Mesothelial cell of epicardium (in vitro differentiated cells): Measurements from ENCODE around the gene LCLAT1. TPM values are rescaled to one million over a fixed set of nuclear protein-coding genes. Genes with fewer than 3 reads are reported as not detected.

Experiments
- DNase-seq, 2 experiments: peaks; one replicate each; pipeline ENCODE4 v3.0.0; 2021; ENCODE audit warnings: low spot score in 2 of 2; ENCODE audit not compliant: unreplicated experiment in 2 of 2
- H3K27ac Mint-ChIP-seq: 2 replicates; pipeline ENCODE4 v1.8.0; 2021; ENCODE audit warnings: mixed read lengths
- H3K27me3 Mint-ChIP-seq: 2 replicates; pipeline ENCODE4 v1.8.0; 2021; ENCODE audit warnings: low read depth, mixed read lengths
- H3K36me3 Mint-ChIP-seq: 2 replicates; pipeline ENCODE4 v1.8.0; 2021; ENCODE audit warnings: mixed read lengths
- H3K4me1 Mint-ChIP-seq: 2 replicates; pipeline ENCODE4 v1.8.0; 2021; ENCODE audit warnings: mixed read lengths
- H3K4me3 Mint-ChIP-seq: 2 replicates; pipeline ENCODE4 v1.8.0; 2021; ENCODE audit warnings: mild to moderate bottlenecking, moderate library complexity, mixed read lengths
- H3K9me3 Mint-ChIP-seq: 2 replicates; pipeline ENCODE4 v1.8.0; 2021; ENCODE audit warnings: mixed read lengths
- total RNA-seq: library from RNA; stranded (reverse); gene quantifications from 3 replicates; pipeline ENCODE4 v1.2.1, GENCODE V29; 2021
- TF ChIP-seq, protein P1 (sequence below): fragments of 200-600 bp; sonication (generic); IDR thresholded peaks from one replicate; pipeline ENCODE4 v1.5.0; 2021; ENCODE audit warnings: antibody characterized with exemption; ENCODE audit not compliant: unreplicated experiment

LCLAT1 gene
- 19.6 to 23.2 TPM (median 21.2 TPM) in 3 replicates for total RNA-seq

DNA sequence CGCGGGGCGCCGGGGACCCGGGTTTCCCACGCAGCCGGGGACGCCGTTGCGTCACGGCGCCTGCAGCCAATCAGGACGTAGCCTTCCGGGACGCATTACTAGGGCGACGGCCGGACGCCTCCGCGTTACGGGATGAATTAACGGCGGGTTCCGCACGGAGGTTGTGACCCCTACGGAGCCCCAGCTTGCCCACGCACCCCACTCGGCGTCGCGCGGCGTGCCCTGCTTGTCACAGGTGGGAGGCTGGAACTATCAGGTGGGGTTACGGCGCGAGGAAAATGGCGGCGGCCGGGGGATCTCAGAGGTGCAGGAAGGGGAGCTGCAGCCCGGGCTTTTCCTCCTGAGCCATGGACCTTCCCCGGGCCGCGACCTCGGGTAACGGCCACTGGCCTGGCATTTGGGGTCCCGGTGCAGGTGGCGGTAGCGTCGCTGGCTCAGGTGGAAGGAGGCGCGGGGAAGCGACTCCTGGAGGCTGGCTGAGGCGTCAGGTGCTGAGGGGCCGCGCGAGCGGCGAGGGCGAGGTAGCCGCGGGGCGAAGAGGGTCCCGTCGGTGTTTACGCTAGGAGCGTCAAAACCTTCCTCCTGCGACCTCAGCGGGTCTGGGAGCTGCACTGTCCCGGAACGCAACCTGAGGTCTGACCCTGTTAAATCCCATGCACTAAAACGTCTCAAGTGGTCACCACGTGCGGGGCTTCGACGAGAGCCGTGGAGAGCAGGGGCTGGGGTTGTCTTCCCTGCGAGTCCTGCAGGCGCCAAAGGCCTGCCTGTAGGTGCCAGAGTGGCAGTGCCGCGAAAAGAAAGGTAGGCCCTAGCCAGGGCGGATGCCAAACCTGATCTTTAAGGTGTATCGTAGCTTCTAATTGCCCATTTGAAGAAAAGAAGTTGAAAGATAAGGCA lies at the start of gene LCLAT1:
Gene LCLAT1, plus strand, starts transcription at position 98 of the 897 bp plus-strand sequence. CDS start 78,345 bp downstream, outside the sequence.
- no peaks in the 10 kb centered on the region for H3K27me3 Mint-ChIP-seq
- TF ChIP-seq, protein P1, sequence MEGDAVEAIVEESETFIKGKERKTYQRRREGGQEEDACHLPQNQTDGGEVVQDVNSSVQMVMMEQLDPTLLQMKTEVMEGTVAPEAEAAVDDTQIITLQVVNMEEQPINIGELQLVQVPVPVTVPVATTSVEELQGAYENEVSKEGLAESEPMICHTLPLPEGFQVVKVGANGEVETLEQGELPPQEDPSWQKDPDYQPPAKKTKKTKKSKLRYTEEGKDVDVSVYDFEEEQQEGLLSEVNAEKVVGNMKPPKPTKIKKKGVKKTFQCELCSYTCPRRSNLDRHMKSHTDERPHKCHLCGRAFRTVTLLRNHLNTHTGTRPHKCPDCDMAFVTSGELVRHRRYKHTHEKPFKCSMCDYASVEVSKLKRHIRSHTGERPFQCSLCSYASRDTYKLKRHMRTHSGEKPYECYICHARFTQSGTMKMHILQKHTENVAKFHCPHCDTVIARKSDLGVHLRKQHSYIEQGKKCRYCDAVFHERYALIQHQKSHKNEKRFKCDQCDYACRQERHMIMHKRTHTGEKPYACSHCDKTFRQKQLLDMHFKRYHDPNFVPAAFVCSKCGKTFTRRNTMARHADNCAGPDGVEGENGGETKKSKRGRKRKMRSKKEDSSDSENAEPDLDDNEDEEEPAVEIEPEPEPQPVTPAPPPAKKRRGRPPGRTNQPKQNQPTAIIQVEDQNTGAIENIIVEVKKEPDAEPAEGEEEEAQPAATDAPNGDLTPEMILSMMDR, result no peak
- H3K9me3 Mint-ChIP-seq, result no peaks in the 10 kb centered on the region
- H3K27ac Mint-ChIP-seq, result peak within 1 kb of the TSS; percentile 97
- peak; percentile 63 to 83 for DNase-seq
- H3K36me3 Mint-ChIP-seq, result no peaks in the 10 kb centered on the region
- H3K4me3 Mint-ChIP-seq, result peak within 1 kb of the TSS; percentile 94
- H3K4me1 Mint-ChIP-seq, result peaks cover 24% of the 10 kb centered on the region

DNA sequence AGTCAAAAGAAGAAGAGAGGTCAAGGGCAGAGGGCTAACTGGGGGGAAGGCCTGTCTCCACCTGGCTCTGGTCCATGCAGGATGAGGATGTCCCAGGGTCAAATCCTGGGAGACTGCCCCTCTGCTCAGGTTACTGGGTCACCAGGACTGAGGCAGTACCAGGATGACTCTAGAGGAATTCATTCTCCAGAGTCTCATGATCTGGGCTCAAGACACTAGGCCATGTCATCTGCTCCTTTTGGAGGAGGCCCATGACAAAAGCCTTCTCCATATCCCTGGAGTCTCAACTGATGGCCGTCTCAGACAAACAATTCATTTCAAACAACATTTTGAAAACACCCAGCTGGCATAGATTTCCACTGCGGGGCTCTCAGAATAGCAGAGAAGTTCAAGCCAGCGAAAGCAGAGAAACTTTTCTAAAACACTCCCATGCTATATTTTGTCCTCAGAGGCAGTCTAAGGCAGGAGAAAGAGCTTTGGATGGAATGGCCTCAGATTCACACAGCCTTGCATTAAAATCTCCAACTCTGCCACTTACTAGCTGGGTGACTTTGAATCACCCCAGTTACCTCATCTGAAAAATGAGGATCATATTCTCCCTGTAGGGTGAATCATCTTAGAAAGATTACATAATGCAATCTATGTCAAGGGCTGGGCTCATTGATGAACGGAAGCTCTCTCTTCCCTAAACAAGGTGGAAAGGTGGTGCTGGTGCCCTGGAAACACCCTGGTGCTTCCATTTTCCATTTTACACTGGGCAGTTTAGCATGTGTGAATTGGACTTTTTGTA lies 48.8 kb upstream of the LCLAT1 start:
- no peak for DNase-seq
- Mint-ChIP-seq H3K27ac (no peak overlapping the region), H3K4me1 (peaks cover 4% of the 10 kb centered on the region), H3K9me3 (no peaks in the 10 kb centered on the region), H3K4me3 (no peak overlapping the region), H3K36me3 (no peaks in the 10 kb centered on the region), H3K27me3 (no peaks in the 10 kb centered on the region)
- TF ChIP-seq, protein P1, result no peak

DNA sequence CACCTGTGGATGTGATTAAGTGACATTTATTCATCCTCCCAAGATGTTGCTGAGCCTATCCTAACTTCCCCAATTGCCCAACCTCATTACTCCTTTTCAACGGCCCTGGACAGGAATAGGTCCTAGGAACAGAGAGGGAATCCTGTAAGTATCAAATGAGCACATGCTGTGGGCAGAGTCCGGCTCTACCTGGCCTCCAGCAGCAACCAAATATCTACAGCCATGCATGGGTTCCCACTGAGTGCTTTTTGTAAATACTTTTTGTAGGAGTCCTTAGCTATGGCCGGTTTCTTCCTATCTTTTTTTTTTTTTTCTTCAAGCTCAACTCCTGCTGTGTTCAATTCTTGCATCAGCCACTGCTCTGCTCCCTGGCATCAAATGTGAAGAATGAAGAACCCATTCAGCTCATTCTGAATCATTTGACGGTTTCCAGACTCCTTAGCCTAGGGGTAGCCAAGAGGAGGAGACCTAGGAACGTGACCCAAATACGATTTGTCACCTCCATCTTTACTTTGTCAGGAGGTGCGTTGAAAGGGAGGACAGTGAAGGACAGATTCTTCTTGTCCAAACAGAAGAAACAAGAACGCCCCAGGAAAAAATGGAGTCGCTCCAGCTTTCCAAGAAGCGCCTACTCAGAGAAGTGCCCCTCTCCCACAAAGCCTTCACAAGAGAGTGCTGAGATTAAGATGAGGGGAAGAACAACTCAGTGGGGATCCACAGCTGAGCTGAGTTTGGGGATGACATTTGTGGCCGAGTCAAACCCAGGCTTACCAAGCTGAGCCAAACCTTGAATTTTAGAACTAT lies 46.7 kb upstream of the LCLAT1 start:
- Mint-ChIP-seq H3K4me1 (peaks cover 20% of the 10 kb centered on the region), H3K27me3 (peaks cover 4% of the 10 kb centered on the region), H3K27ac (no peak overlapping the region), H3K4me3 (no peak overlapping the region), H3K36me3 (no peaks in the 10 kb centered on the region), H3K9me3 (no peaks in the 10 kb centered on the region)
- no peak for DNase-seq
- TF ChIP-seq, protein P1, result no peak

DNA sequence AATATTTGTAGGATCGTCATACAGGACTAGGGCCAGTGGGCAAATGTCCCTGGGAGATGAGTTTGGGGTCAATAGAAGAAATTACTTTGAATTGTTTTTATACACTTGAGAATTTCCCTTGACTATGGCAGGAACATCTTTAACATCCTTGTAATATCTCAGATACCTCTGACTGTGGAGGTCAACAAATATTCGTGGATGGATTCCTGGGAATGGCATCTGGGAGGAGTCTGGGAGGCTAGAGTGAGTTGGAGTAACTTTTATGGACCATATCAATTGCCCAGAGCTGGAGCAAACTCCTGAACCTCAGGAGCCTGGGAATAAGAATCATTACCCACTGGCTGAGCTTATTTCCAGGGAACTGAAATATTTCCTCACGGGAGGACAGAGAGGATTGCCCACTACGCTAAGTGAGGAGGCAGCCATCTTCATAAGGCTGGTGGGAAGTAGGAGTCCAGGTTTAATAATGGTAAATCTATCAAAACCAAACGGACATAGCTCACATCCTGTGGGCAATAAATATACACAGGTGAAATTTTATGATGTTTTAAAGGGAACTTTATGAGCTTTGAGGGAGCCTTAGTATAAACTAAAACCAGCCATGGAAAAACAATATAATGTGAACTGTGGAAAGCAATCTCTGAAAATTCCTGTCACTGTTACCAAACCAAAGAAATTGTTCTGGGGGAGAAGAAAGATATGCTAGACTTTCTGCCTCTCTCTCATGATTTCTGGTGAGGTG lies 44.4 kb upstream of the LCLAT1 start:
- H3K27ac Mint-ChIP-seq, result no peak overlapping the region
- no peaks in the 10 kb centered on the region for H3K36me3 Mint-ChIP-seq
- TF ChIP-seq, protein P1, result no peak
- no peaks in the 10 kb centered on the region for H3K9me3 Mint-ChIP-seq
- no peak overlapping the region for H3K4me3 Mint-ChIP-seq
- DNase-seq, result no peak
- H3K4me1 Mint-ChIP-seq, result peaks cover 30% of the 10 kb centered on the region
- peaks cover 10% of the 10 kb centered on the region for H3K27me3 Mint-ChIP-seq
